H1 (cell line): Measurements from ENCODE around the gene DDX1.

Experiments used
- BRCA1 ChIP-seq: IDR thresholded peaks from 2 replicates; pipeline ENCODE4 v1.6.1; 2012; ENCODE audit warnings: low read depth, low read length, improper control_type of control experiment
- CHD1 ChIP-seq: IDR thresholded peaks from 2 replicates; pipeline ENCODE4 v1.6.1; 2012; ENCODE audit warnings: low read depth, low read length, improper control_type of control experiment
- CTCF ChIP-seq, 3 experiments: IDR thresholded peaks; 1 replicate in 2 of 3; 2 replicates in 1 of 3; pipeline versions ENCODE4 v1.5.1 to v1.6.1; 2011; ENCODE audit warnings: low read length in 3 of 3, mild to moderate bottlenecking in 3 of 3, inconsistent platforms in 2 of 3, low read depth in 1 of 3, moderate library complexity in 1 of 3; ENCODE audit not compliant: insufficient read depth in 1 of 3; ENCODE audit errors: control extremely low read depth in 1 of 3
- EZH2 ChIP-seq: fragments of 200-600 bp; sonication (generic); IDR thresholded peaks from 2 replicates; pipeline ENCODE4 v1.7.1; 2012; ENCODE audit warnings: low read depth, mild to moderate bottlenecking, moderate library complexity, low read length, inconsistent platforms; ENCODE audit not compliant: severe bottlenecking
- GABPA ChIP-seq: IDR thresholded peaks from 2 replicates; pipeline ENCODE4 v1.6.1; 2011; ENCODE audit warnings: mild to moderate bottlenecking, low read length, moderate library complexity, borderline replicate concordance; ENCODE audit not compliant: insufficient read depth
- HDAC2 ChIP-seq, 2 experiments: fragments of 300-600 bp in 1 of 2; sonication (generic) in 1 of 2; IDR thresholded peaks; 2 replicates each; pipeline ENCODE4 v1.6.1; 2011 to 2012; ENCODE audit warnings: low read depth in 2 of 2, low read length in 2 of 2, mild to moderate bottlenecking in 2 of 2, moderate library complexity in 2 of 2, borderline replicate concordance in 1 of 2, inconsistent platforms in 1 of 2
- KDM1A ChIP-seq: fragments of 200-600, 300-600 bp; sonication (generic); IDR thresholded peaks from 2 replicates; pipeline ENCODE4 v1.7.1; 2016; ENCODE audit warnings: mild to moderate bottlenecking, low read length, borderline replicate concordance
- MAFK ChIP-seq: IDR thresholded peaks from 2 replicates; pipeline ENCODE4 v1.6.1; 2012; ENCODE audit warnings: low read depth, mild to moderate bottlenecking, improper control_type of control experiment, low read length
- POLR2A ChIP-seq, 2 experiments: IDR thresholded peaks; 1 replicate in 1 of 2; 2 replicates in 1 of 2; pipeline ENCODE4 v1.6.1; 2011; ENCODE audit warnings: low read depth in 2 of 2, low read length in 2 of 2, mild to moderate bottlenecking in 2 of 2; ENCODE audit errors: control extremely low read depth in 1 of 2
- POLR2AphosphoS5 ChIP-seq: IDR thresholded peaks from 2 replicates; pipeline ENCODE4 v1.6.1; 2011; ENCODE audit warnings: low read depth, low read length
- RFX5 ChIP-seq: IDR thresholded peaks from 2 replicates; pipeline ENCODE4 v1.6.1; 2011; ENCODE audit warnings: low read depth, low read length, improper control_type of control experiment, borderline replicate concordance
- TCF12 ChIP-seq: IDR thresholded peaks from 2 replicates; pipeline ENCODE4 v1.6.1; 2011; ENCODE audit warnings: low read depth, mild to moderate bottlenecking, low read length

GRCh38 chr2:15647622-15648590 lies 56.2 kb downstream of the DDX1 start:
- no peak for TF ChIP-seq TCF12
- no peak for TF ChIP-seq MAFK
- no peak for TF ChIP-seq HDAC2 (IDR thresholded peaks at IDR 0.05; ENCODE audit: borderline replicate concordance in 1 of 2, low read depth in 2 of 2, low read length in 2 of 2)
- no peak for TF ChIP-seq POLR2AphosphoS5
- no peak for TF ChIP-seq CHD1
- TF ChIP-seq CTCF (IDR thresholded peaks at IDR 0.05; ENCODE audit: control extremely low read depth in 1 of 3, insufficient read depth in 1 of 3, low read depth in 1 of 3, low read length in 3 of 3), result peak in 1 of 3 experiments; percentile 17; a peak in 1 of 4 replicates
- no peak for TF ChIP-seq EZH2
- TF ChIP-seq GABPA, result no peak
- no peak for TF ChIP-seq BRCA1
- no peak for TF ChIP-seq RFX5
- no peak for TF ChIP-seq POLR2A (IDR thresholded peaks at IDR 0.05; ENCODE audit: control extremely low read depth in 1 of 2, low read depth in 2 of 2, low read length in 2 of 2)
- no peak for TF ChIP-seq KDM1A
